HEK293 (cell line): ENCODE data around the gene GPI.
A peak's percentile ranks its signal among the peaks of the same experiment; 100 is the strongest.

Experiments used
- FEZF1 ChIP-seq: fragments of 450-650 bp; formaldehyde crosslinking; IDR thresholded peaks from 2 replicates; pipeline ENCODE4 v1.5.1; 2016; ENCODE audit warnings: missing biosample characterization, missing genetic modification characterization
- GLIS1 ChIP-seq: fragments of 450-650 bp; formaldehyde crosslinking; IDR thresholded peaks from 2 replicates; pipeline ENCODE4 v1.5.1; 2016; ENCODE audit warnings: missing biosample characterization, missing genetic modification characterization
- KLF1 ChIP-seq: fragments of 450-650 bp; formaldehyde crosslinking; IDR thresholded peaks from 2 replicates; pipeline ENCODE4 v1.5.1; 2016; ENCODE audit warnings: missing biosample characterization, missing genetic modification characterization
- MYNN ChIP-seq: fragments of 450-650 bp; formaldehyde crosslinking; IDR thresholded peaks from 2 replicates; pipeline ENCODE4 v1.5.1; 2016; ENCODE audit warnings: missing biosample characterization, missing genetic modification characterization, borderline replicate concordance
- OSR2 ChIP-seq: fragments of 450-650 bp; formaldehyde crosslinking; IDR thresholded peaks from 2 replicates; pipeline ENCODE4 v1.5.1; 2016; ENCODE audit warnings: missing biosample characterization, missing genetic modification characterization
- OVOL3 ChIP-seq: fragments of 450-650 bp; formaldehyde crosslinking; IDR thresholded peaks from 2 replicates; pipeline ENCODE4 v1.5.1; 2016; ENCODE audit warnings: missing biosample characterization, missing genetic modification characterization
- RBAK ChIP-seq: fragments of 450-650 bp; formaldehyde crosslinking; IDR thresholded peaks from 2 replicates; pipeline ENCODE4 v1.5.1; 2016; ENCODE audit warnings: missing biosample characterization, missing genetic modification characterization
- SCRT1 ChIP-seq: fragments of 450-650 bp; formaldehyde crosslinking; IDR thresholded peaks from 2 replicates; pipeline ENCODE4 v1.5.1; 2016; ENCODE audit warnings: missing biosample characterization, missing genetic modification characterization, borderline replicate concordance
- SCRT2 ChIP-seq: fragments of 450-650 bp; formaldehyde crosslinking; IDR thresholded peaks from 2 replicates; pipeline ENCODE4 v1.5.1; 2016; ENCODE audit warnings: missing biosample characterization, missing genetic modification characterization
- TCF7L2 ChIP-seq: IDR thresholded peaks from 2 replicates; pipeline ENCODE4 v1.6.1; 2011; ENCODE audit warnings: low read depth, mild to moderate bottlenecking, inconsistent platforms, low read length, moderate library complexity, borderline replicate concordance
- WT1 ChIP-seq: fragments of 450-650 bp; formaldehyde crosslinking; IDR thresholded peaks from 2 replicates; pipeline ENCODE4 v1.5.1; 2016; ENCODE audit warnings: missing biosample characterization, missing genetic modification characterization
- ZBTB21 ChIP-seq: fragments of 450-650 bp; formaldehyde crosslinking; IDR thresholded peaks from 2 replicates; pipeline ENCODE4 v1.5.1; 2017; ENCODE audit warnings: missing biosample characterization, missing genetic modification characterization
- ZBTB48 ChIP-seq: fragments of 450-650 bp; formaldehyde crosslinking; IDR thresholded peaks from 2 replicates; pipeline ENCODE4 v1.5.1; 2016; ENCODE audit warnings: missing biosample characterization, missing genetic modification characterization
- ZBTB7A ChIP-seq: fragments of 450-650 bp; formaldehyde crosslinking; IDR thresholded peaks from 2 replicates; pipeline ENCODE4 v1.5.1; 2016; ENCODE audit warnings: low read depth, missing biosample characterization, missing genetic modification characterization
- ZFP37 ChIP-seq: fragments of 450-650 bp; formaldehyde crosslinking; IDR thresholded peaks from 2 replicates; pipeline ENCODE4 v1.5.1; 2016; ENCODE audit warnings: missing biosample characterization, missing genetic modification characterization
- ZFP41 ChIP-seq: fragments of 450-650 bp; formaldehyde crosslinking; IDR thresholded peaks from 2 replicates; pipeline ENCODE4 v1.5.1; 2016; ENCODE audit warnings: missing biosample characterization, missing genetic modification characterization, borderline replicate concordance
- ZNF114 ChIP-seq: fragments of 450-650 bp; formaldehyde crosslinking; IDR thresholded peaks from 2 replicates; pipeline ENCODE4 v1.5.0; 2017; ENCODE audit warnings: missing biosample characterization, missing genetic modification characterization
- ZNF121 ChIP-seq: fragments of 450-650 bp; formaldehyde crosslinking; IDR thresholded peaks from 2 replicates; pipeline ENCODE4 v1.5.1; 2016; ENCODE audit warnings: missing biosample characterization, missing genetic modification characterization
- ZNF155 ChIP-seq: fragments of 450-650 bp; formaldehyde crosslinking; IDR thresholded peaks from 2 replicates; pipeline ENCODE4 v1.5.1; 2016; ENCODE audit warnings: missing biosample characterization, missing genetic modification characterization
- ZNF266 ChIP-seq: fragments of 450-650 bp; formaldehyde crosslinking; IDR thresholded peaks from 2 replicates; pipeline ENCODE4 v1.5.1; 2016; ENCODE audit warnings: missing biosample characterization, missing genetic modification characterization, low read depth
- ZNF274 ChIP-seq, 2 experiments: fragments of 200-500 bp in 1 of 2; fragments of 450-650 bp in 1 of 2; sonication (Bioruptor generic) in 1 of 2; formaldehyde crosslinking in 1 of 2; IDR thresholded peaks; 2 replicates each; pipeline versions ENCODE4 v1.5.1 to v1.6.1; 2014 to 2016; ENCODE audit warnings: borderline replicate concordance in 1 of 2, inconsistent platforms in 1 of 2, low read length in 1 of 2, missing biosample characterization in 1 of 2, missing genetic modification characterization in 1 of 2
- ZNF311 ChIP-seq: fragments of 450-650 bp; formaldehyde crosslinking; IDR thresholded peaks from 2 replicates; pipeline ENCODE4 v1.5.1; 2017; ENCODE audit warnings: missing biosample characterization, missing genetic modification characterization, borderline replicate concordance
- ZNF394 ChIP-seq: fragments of 450-650 bp; formaldehyde crosslinking; IDR thresholded peaks from 2 replicates; pipeline ENCODE4 v1.5.1; 2016; ENCODE audit warnings: missing biosample characterization, missing genetic modification characterization, mild to moderate bottlenecking, moderate library complexity, borderline replicate concordance
- ZNF404 ChIP-seq: fragments of 450-650 bp; formaldehyde crosslinking; IDR thresholded peaks from 2 replicates; pipeline ENCODE4 v1.5.1; 2017; ENCODE audit warnings: missing biosample characterization, missing genetic modification characterization
- ZNF426 ChIP-seq: fragments of 450-650 bp; formaldehyde crosslinking; IDR thresholded peaks from 2 replicates; pipeline ENCODE4 v1.5.1; 2017; ENCODE audit warnings: missing biosample characterization, missing genetic modification characterization, mild to moderate bottlenecking, inconsistent platforms, moderate library complexity
- ZNF48 ChIP-seq: fragments of 450-650 bp; formaldehyde crosslinking; IDR thresholded peaks from 2 replicates; pipeline ENCODE4 v1.5.1; 2016; ENCODE audit warnings: missing biosample characterization, missing genetic modification characterization
- ZNF510 ChIP-seq: fragments of 450-650 bp; formaldehyde crosslinking; IDR thresholded peaks from 2 replicates; pipeline ENCODE4 v1.5.1; 2018; ENCODE audit warnings: mild to moderate bottlenecking, missing genetic modification characterization, missing biosample characterization; ENCODE audit not compliant: insufficient replicate concordance
- ZNF544 ChIP-seq: fragments of 450-650 bp; formaldehyde crosslinking; IDR thresholded peaks from 2 replicates; pipeline ENCODE4 v1.5.0; 2017; ENCODE audit warnings: missing biosample characterization, missing genetic modification characterization
- ZNF549 ChIP-seq: fragments of 450-650 bp; IDR thresholded peaks from 2 replicates; pipeline ENCODE4 v1.5.1; 2018; ENCODE audit warnings: missing biosample characterization, missing genetic modification characterization, mild to moderate bottlenecking, inconsistent platforms, moderate library complexity
- ZNF596 ChIP-seq: fragments of 450-650 bp; IDR thresholded peaks from 2 replicates; pipeline ENCODE4 v1.5.0; 2018; ENCODE audit warnings: missing biosample characterization, mild to moderate bottlenecking, missing genetic modification characterization, moderate library complexity
- ZNF600 ChIP-seq: fragments of 450-650 bp; formaldehyde crosslinking; IDR thresholded peaks from 2 replicates; pipeline ENCODE4 v1.5.1; 2016; ENCODE audit warnings: missing biosample characterization, missing genetic modification characterization
- ZNF624 ChIP-seq: fragments of 450-650 bp; formaldehyde crosslinking; IDR thresholded peaks from 2 replicates; pipeline ENCODE4 v1.5.1; 2017; ENCODE audit warnings: missing biosample characterization, missing genetic modification characterization
- ZNF626 ChIP-seq: fragments of 450-650 bp; sonication (Bioruptor Pico); formaldehyde crosslinking; IDR thresholded peaks from 2 replicates; pipeline ENCODE4 v1.5.1; 2018; ENCODE audit warnings: missing biosample characterization, missing genetic modification characterization, inconsistent platforms
- ZNF639 ChIP-seq: fragments of 450-650 bp; formaldehyde crosslinking; IDR thresholded peaks from 2 replicates; pipeline ENCODE4 v1.5.1; 2016; ENCODE audit warnings: missing biosample characterization, missing genetic modification characterization
- ZNF664 ChIP-seq: fragments of 450-650 bp; formaldehyde crosslinking; IDR thresholded peaks from 2 replicates; pipeline ENCODE4 v1.5.1; 2016; ENCODE audit warnings: missing biosample characterization, missing genetic modification characterization
- ZNF677 ChIP-seq: fragments of 450-650 bp; IDR thresholded peaks from 2 replicates; pipeline ENCODE4 v1.5.0; 2018; ENCODE audit warnings: missing biosample characterization, mild to moderate bottlenecking, missing genetic modification characterization, moderate library complexity
- ZNF707 ChIP-seq: fragments of 450-650 bp; formaldehyde crosslinking; IDR thresholded peaks from 2 replicates; pipeline ENCODE4 v1.5.1; 2016; ENCODE audit warnings: missing biosample characterization, missing genetic modification characterization
- ZNF777 ChIP-seq: fragments of 450-650 bp; formaldehyde crosslinking; IDR thresholded peaks from 2 replicates; pipeline ENCODE4 v1.5.1; 2017; ENCODE audit warnings: missing biosample characterization, missing genetic modification characterization, borderline replicate concordance
- ZSCAN16 ChIP-seq: fragments of 450-650 bp; formaldehyde crosslinking; IDR thresholded peaks from 2 replicates; pipeline ENCODE4 v1.5.1; 2016; ENCODE audit warnings: missing biosample characterization, missing genetic modification characterization
- ZXDB ChIP-seq: fragments of 450-650 bp; formaldehyde crosslinking; IDR thresholded peaks from 2 replicates; pipeline ENCODE4 v1.5.1; 2016; ENCODE audit warnings: missing biosample characterization, missing genetic modification characterization
- TF ChIP-seq, protein P1 (sequence below): fragments of 450-650 bp; formaldehyde crosslinking; IDR thresholded peaks from 2 replicates; pipeline ENCODE4 v1.5.1; 2016; ENCODE audit warnings: missing biosample characterization, missing genetic modification characterization

The GPI gene

DNA sequence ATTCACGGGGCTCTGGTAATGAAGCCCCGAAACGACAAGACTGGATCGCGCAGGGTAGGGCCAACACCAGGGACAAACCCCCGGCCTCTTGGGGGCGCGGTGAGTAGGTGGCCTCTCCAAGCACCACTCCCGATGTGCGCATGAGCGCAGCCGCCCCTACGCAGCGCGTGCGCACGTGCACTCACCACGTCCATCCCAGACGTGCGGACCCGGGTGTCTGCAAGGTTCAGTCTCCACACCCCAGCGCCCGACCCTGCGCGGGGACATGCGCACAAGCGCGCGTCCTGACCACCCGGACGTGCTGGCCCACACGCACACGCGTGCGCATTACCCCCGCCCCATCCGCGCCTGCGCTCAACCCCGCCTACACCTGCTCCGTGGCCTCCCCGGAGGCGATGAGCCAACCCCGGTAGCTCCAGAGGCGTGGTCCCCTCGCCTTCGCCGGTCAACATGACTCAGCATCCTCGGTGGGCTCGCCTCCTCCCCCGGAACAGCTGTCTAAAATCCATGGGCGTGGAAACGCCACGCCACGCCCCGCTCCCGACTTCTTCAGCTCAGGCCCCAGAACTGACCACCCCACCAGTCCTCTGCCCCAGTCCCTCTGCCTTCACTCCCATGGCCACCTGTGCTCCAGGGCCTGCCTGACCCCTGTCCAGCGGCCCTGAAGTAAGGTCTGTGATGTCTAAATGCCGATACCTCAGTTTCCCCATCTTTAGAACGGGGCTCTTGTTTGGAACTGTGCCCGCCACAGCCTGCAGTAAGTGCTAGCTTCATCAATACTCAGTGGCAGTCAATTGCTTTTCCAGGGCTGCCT is 5.6 kb upstream of the GPI start (continued):
- TF ChIP-seq ZNF639 (0 out of 2 replicates have a peak, but pooled peaks have one; percentile 61), ZNF404 (tag by site-specific recombination) (no peak), ZNF707 (no peak), OVOL3 (no peak), ZBTB48 (tag by site-specific recombination) (0 out of 2 replicates have a peak, but pooled peaks have one; percentile 19), ZSCAN16 (no peak), TCF7L2 (no peak), ZNF510 (tag by site-specific recombination) (no peak), OSR2 (tag by site-specific recombination) (peak; percentile 92), ZNF48 (tag by site-specific recombination) (no peak), ZNF549 (tag by site-specific recombination) (no peak), ZNF394 (tag by site-specific recombination) (0 out of 2 replicates have a peak, but pooled peaks have one; percentile 8), ZNF677 (tag by site-specific recombination) (no peak), ZNF121 (tag by site-specific recombination) (no peak; the same call in 1 of the 2 replicates), ZNF624 (tag by site-specific recombination) (no peak), WT1 (tag by site-specific recombination) (peak; percentile 42; the same call in 1 of the 2 replicates), ZNF664 (tag by site-specific recombination) (no peak), ZNF426 (tag by site-specific recombination) (no peak), ZXDB (peak; percentile 83), ZNF596 (tag by site-specific recombination) (peak; percentile 41), GLIS1 (tag by site-specific recombination) (peak; percentile 98), ZNF266 (tag by site-specific recombination) (no peak), ZFP41 (no peak), ZNF626 (tag by site-specific recombination) (no peak), MYNN (tag by site-specific recombination) (no peak), SCRT1 (no peak), ZBTB21 (tag by site-specific recombination) (peak; percentile 45; the same call in 1 of the 2 replicates), ZNF114 (no peak), ZNF600 (tag by site-specific recombination) (peak; percentile 100), ZNF777 (tag by site-specific recombination) (peak; percentile 75; the same call in 1 of the 2 replicates), ZBTB7A (tag by site-specific recombination) (peak; percentile 80; the same call in 1 of the 2 replicates), FEZF1 (no peak), ZNF155 (no peak), RBAK (tag by site-specific recombination) (no peak), SCRT2 (no peak), ZNF544 (tag by site-specific recombination) (no peak), ZNF274 (IDR thresholded peaks at IDR 0.05; ENCODE audit: low read length) (no peak), ZNF274 (tag by site-specific recombination; IDR thresholded peaks at IDR 0.05; ENCODE audit: borderline replicate concordance) (no peak), ZNF311 (tag by site-specific recombination) (no peak), ZFP37 (tag by site-specific recombination) (no peak), KLF1 (tag by site-specific recombination) (peak; percentile 95)
- TF ChIP-seq, protein P1, sequence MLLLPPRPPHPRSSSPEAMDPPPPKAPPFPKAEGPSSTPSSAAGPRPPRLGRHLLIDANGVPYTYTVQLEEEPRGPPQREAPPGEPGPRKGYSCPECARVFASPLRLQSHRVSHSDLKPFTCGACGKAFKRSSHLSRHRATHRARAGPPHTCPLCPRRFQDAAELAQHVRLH (tag by site-specific recombination) = peak; percentile 79
